ENCODE data around the gene SSMEM1. TPM values are rescaled to one million over a fixed set of nuclear protein-coding genes. Genes with fewer than 3 reads are reported as not detected.

The SSMEM1 gene
- total and polyA plus RNA-seq, 9 of the 15 experiments (the other 6 are each of a cell fraction or from before 2014, with no cell fraction given) = 0.10 to 0.28 (median 0.18) TPM; not detected in 4

- peak; percentile 44 for TF ChIP-seq E2F8 (IDR thresholded peaks at IDR 0.05; ENCODE audit: low read depth, partially characterized antibody)
- TF ChIP-seq SP1 (CRISPR knock-in tag; IDR thresholded peaks at IDR 0.05) = no peak
- no peak for TF ChIP-seq ZNF174 (CRISPR knock-in tag; IDR thresholded peaks at IDR 0.05)
- no peak for TF ChIP-seq ZBTB12 (CRISPR knock-in tag; IDR thresholded peaks at IDR 0.05)
- no peak for TF ChIP-seq ZNF77 (CRISPR knock-in tag; IDR thresholded peaks at IDR 0.05)
- TF ChIP-seq ZNF586 (CRISPR knock-in tag; conservative IDR thresholded peaks at IDR 0.05) = no peak
- TF ChIP-seq ZNF699 (CRISPR knock-in tag; IDR thresholded peaks at IDR 0.05; ENCODE audit: insufficient replicate concordance) = no peak
- peak; percentile 68 for TF ChIP-seq JUNB (CRISPR knock-in tag; conservative IDR thresholded peaks at IDR 0.05)
- peak; percentile 79 for TF ChIP-seq ZEB2 (IDR thresholded peaks at IDR 0.05)
- peak; percentile 98 for TF ChIP-seq FOSL1 (tag; conservative IDR thresholded peaks at IDR 0.05)
- TF ChIP-seq, protein P1, sequence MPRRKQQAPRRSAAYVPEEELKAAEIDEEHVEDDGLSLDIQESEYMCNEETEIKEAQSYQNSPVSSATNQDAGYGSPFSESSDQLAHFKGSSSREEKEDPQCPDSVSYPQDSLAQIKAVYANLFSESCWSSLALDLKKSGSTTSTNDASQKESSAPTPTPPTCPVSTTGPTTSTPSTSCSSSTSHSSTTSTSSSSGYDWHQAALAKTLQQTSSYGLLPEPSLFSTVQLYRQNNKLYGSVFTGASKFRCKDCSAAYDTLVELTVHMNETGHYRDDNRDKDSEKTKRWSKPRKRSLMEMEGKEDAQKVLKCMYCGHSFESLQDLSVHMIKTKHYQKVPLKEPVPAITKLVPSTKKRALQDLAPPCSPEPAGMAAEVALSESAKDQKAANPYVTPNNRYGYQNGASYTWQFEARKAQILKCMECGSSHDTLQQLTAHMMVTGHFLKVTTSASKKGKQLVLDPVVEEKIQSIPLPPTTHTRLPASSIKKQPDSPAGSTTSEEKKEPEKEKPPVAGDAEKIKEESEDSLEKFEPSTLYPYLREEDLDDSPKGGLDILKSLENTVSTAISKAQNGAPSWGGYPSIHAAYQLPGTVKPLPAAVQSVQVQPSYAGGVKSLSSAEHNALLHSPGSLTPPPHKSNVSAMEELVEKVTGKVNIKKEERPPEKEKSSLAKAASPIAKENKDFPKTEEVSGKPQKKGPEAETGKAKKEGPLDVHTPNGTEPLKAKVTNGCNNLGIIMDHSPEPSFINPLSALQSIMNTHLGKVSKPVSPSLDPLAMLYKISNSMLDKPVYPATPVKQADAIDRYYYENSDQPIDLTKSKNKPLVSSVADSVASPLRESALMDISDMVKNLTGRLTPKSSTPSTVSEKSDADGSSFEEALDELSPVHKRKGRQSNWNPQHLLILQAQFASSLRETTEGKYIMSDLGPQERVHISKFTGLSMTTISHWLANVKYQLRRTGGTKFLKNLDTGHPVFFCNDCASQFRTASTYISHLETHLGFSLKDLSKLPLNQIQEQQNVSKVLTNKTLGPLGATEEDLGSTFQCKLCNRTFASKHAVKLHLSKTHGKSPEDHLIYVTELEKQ (CRISPR knock-in tag; IDR thresholded peaks at IDR 0.05) = no peak
- no peak for TF ChIP-seq NFATC3 (IDR thresholded peaks at IDR 0.05)
- TF ChIP-seq POU5F1 (IDR thresholded peaks at IDR 0.05; ENCODE audit: borderline replicate concordance, low read depth, low read length, partially characterized antibody) = no peak
- 0 out of 4 replicates have a peak, but pooled peaks of 1 of the 2 experiments have one; percentile 49 for TF ChIP-seq SRF (CRISPR knock-in tag; IDR thresholded peaks at IDR 0.05)
- TF ChIP-seq, protein P2, sequence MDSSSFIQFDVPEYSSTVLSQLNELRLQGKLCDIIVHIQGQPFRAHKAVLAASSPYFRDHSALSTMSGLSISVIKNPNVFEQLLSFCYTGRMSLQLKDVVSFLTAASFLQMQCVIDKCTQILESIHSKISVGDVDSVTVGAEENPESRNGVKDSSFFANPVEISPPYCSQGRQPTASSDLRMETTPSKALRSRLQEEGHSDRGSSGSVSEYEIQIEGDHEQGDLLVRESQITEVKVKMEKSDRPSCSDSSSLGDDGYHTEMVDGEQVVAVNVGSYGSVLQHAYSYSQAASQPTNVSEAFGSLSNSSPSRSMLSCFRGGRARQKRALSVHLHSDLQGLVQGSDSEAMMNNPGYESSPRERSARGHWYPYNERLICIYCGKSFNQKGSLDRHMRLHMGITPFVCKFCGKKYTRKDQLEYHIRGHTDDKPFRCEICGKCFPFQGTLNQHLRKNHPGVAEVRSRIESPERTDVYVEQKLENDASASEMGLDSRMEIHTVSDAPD (CRISPR knock-in tag; IDR thresholded peaks at IDR 0.05) = no peak
- TF ChIP-seq, protein P3, sequence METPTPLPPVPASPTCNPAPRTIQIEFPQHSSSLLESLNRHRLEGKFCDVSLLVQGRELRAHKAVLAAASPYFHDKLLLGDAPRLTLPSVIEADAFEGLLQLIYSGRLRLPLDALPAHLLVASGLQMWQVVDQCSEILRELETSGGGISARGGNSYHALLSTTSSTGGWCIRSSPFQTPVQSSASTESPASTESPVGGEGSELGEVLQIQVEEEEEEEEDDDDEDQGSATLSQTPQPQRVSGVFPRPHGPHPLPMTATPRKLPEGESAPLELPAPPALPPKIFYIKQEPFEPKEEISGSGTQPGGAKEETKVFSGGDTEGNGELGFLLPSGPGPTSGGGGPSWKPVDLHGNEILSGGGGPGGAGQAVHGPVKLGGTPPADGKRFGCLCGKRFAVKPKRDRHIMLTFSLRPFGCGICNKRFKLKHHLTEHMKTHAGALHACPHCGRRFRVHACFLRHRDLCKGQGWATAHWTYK (CRISPR knock-in tag; IDR thresholded peaks at IDR 0.05) = peak; percentile 61; the same call in 1 of the 2 replicates
- TF ChIP-seq ZNF143 (CRISPR knock-in tag; IDR thresholded peaks at IDR 0.05) = no peak
Measured at GRCh38 chr7:130242198-130243014, 34.7 kb downstream of the SSMEM1 start (continued).
